IPS-NIHi7 (cell line): ENCODE measurements around the gene CNOT1.
A peak's percentile ranks its signal among the peaks of the same experiment; 100 is the strongest.
"Not testable (repeated sequence)": the region's sequence is repeated elsewhere in the genome, so short reads cannot be mapped to it uniquely, and the experiment has no call there.

Experiments used
- DNase-seq: peaks from one replicate; pipeline ENCODE4 v3.0.0; 2012; ENCODE audit warnings: mixed read lengths; ENCODE audit errors: extremely low spot score

Gene CNOT1

DNA sequence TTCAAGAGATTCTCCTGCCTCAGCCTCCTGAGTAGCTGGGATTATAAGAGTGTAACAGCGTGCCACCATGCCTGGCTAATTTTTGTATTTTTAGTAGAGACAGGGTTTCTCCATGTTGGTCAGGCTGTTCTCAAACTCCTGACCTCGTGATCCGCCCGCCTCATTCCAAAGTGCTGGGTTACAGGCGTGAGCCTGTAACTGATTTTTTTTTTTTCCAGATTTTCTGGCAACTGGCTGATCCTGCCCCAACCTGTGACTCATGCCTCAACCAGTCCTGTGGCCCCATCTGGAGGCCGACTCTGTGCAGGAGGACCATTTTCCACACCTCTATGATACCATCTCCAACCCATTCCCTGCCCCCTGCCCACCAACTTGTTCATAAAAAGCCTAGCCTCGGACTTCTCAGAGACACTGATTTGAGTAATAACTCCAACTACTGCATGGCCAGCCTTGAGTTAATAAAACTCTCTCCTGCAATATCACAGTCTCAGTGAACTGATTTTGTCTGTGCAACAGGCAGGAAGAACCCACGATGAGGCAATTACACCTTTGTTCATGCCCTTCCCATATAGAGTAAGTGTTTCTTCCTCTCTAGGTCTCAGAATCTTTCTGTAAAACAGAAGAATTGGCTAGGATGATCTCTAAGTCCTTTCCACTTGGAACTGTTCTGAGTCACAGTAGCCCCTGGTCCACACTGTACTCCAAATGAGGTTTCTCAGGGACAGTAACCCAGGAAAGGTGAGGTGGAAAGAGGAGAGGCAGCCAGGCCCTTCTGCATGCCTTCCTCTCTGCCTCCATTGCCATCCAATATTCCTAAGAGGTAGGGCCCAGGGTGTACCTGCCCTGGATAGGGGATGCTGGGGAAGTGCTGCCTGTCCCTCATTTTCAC lies 8.8 kb upstream of the CNOT1 start:
- DNase-seq, result peak; percentile 60

DNA sequence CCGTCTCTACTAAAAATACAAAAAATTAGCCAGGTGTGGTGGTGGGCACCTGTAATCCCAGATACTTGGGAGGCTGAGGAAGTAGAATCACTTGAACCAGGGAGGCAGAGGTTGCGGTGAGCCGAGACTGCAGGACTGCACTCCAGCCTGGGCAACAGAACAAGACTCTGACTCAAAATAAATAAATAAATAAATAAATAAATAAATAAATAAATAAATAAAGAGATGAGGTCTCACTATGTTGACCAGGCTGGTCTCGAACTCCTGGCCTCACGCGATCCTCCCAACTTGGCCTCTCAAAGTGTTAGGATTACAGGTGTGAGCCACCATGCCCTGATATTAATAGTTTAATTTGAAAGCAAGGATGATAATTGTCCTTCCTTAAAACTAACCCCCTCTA lies 7.4 kb upstream of the CNOT1 start:
- DNase-seq, result not testable (repeated sequence)

DNA sequence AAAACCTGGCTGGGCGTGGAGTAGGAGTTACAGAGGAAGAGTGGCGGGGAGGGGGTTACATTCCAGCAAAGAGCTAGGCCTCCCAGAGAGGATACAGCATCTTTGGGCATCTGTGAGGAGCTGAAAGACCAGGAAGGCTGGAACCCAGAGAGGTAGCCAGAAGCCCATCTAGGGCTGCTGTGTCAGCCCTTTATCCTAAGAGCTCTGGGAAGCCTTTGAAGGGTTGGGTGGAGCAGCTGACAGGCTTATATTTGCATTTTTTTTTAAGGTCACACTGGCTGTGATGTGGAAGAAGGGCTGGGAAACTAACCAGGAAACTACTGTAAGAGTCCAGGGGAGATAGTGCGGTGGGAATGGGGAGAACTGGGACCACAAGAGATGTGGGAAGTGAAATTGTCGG lies 6.8 kb upstream of the CNOT1 start:
- no peak for DNase-seq

DNA sequence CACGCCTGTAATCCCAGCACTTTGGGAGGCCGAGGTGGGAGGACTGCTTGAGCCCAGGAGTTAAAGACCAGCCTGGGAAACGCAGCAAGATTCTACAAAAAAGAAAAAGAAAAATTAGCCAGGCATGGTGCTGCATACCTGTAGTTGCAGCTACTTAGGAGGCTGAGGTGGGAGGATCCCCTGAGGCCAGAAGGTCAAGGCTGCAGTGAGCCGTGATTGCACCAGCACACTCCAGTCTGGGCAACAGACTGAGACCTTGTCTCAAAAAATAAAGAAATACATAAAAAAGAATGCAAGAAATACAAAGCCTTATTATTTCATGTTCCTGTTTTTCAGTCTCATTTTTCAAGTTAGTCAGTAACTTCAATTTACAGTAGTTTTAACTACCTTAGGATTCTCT lies 5.9 kb upstream of the CNOT1 start:
- no peak for DNase-seq

DNA sequence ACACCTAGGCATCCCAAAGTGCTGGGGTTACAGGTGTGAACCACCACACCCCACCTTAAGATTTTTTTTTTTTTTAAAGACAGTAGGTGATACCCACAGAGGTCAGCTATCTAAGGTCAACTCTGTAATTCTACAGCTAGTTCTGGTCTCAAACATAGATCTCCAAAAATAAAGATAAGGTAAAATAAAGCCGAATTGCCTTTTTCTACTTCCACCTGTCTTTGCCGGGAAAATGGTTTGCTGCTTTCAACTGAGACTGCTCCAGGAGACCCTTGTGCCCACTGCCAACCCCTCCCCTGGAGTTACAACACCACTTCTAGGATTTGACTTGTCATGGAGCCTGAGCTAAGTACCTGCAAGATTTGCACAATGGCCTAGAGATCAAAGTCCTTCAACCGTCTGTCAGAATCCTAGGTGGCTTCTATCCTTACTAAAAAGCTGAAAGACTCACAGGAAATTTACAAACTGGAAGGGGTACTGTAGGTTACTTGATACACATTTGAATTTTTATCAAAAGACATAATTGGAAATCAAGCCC lies 4.7 kb upstream of the CNOT1 start:
- no peak for DNase-seq

DNA sequence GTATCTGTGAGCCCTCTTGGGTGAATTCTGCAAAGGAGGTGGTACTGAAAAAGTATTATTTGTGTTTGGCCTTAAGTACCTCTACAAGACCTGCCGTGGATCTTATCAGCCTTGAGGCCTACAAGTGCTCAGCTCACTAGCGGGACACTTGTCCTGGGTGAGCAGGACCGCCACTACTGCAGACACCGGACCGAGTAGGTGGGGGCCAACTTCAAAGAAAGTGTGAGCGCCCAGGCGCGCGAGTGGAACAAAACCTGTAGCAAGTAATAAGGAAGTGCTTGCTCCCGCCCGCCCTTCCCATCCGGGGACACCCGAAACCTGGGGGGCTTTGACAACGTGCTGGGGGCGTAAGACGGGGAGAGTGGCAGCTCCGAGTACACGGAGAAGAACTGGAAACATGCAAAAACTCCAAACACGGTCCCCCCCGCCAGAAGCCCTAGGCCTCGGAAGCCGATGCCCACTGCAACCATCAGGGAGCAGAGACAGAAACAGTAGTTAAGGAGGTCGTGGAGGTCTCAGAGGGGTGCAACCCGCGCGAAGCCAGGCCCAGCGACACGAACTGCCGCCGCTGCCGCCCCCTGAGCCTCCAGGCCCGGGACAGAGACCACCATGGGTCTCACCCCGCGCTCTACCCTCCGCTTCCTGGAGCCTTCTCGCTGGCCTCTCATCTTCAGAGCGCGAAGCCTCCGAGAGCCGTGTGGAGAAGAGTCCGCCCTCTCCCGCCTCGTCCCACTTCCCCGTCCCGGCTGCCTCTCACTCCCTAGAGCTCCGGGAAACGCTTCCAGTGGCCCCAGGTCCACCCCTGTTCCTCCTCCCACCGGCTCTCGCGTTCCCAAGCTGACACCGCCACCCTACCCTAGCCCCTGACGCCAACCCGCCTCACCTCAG lies 537 bp downstream of the CNOT1 start:
- DNase-seq, result no peak

DNA sequence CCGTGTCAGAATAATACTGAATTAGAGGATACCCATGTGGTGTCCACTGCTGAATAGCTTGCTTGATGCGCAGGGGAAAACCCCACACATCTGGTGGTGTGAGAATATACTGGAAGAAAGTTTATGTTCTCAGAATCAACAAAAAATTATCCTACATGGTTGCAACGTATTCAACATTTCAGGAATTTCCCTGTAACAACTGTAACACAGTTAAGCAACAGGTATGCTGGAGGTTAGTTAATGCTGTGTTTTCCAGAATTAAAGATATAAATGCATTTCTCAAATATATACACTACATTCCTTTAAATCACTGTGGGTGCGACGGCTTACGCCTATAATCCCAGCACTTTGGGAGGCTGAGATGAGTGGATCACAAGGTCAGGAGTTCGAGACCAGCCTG lies 5.4 kb downstream of the CNOT1 start:
- no peak for DNase-seq

DNA sequence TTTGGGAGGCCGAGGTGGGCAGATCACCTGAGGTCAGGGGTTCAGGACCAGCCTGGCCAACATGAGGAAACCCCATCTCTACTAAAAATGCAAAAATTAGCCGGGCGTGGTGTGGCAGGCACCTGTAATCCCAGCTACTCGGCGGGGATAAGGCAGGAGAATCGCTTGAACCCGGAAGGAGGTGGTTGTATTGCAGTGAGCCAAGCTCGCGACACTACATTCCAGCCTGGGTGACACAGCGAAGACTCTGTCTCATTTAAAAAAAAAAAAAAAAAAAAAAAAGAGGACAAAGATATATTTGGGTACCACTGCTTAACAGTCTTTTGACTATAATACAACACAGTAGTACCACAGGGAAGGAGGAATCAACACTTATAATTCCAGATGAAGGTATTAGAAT lies 9.2 kb downstream of the CNOT1 start:
- no peak for DNase-seq

DNA sequence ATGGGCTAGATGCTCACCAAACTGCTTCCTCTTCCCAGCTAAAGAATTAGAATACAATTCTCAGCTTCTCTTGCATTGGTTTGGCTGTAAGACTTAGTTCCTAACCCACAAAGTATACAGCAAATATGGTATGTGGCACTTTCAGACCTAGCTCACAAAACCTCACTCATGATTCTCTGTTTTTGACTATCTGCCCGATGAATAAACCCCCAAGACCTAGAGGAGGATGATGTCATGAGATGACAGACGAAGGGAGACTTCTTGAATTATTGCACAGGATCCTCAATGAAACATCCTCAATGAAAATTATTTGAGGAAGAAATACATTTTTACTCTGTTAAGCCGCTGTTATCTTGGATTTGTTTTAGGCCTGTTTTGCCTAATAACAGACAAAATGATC lies 14.3 kb downstream of the CNOT1 start:
- no peak for DNase-seq

DNA sequence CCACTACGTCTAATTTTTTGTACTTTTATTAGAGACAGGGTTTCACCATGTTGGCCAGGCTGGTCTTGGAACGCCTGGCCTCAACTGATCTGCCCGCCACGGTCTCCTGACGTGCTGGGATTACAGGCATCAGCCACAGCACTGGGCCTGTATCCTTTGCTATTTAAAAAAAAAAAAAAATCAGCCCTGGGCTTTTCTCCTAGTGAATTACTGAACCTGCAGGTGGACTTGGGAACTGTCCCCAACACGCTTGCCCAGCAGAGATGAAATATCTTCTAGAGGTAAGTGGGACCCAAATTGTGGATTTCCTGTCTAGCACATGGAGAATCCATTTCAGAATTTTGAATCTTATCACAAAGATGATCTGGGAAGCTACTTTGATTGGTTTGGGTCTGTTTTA lies 14.8 kb downstream of the CNOT1 start:
- DNase-seq, result no peak

DNA sequence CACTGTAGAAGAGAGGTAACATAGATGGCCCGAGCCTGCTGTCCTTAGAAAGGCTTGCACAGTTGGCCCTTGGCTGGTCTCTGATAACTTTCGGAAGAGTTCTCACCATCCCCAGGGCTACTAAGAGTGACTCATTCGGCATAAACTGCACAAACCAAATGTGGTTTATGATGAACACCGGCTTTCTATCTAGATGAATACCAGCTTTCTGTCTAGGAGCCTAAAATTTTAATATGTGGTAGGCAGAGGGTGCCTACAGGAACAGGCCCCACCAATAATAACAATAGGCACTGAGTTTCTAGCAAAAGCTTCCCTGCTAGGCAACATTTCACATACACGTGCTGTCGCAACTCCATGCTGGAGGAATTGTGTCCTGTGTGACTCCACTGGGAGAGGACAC lies 15.4 kb downstream of the CNOT1 start:
- no peak for DNase-seq

DNA sequence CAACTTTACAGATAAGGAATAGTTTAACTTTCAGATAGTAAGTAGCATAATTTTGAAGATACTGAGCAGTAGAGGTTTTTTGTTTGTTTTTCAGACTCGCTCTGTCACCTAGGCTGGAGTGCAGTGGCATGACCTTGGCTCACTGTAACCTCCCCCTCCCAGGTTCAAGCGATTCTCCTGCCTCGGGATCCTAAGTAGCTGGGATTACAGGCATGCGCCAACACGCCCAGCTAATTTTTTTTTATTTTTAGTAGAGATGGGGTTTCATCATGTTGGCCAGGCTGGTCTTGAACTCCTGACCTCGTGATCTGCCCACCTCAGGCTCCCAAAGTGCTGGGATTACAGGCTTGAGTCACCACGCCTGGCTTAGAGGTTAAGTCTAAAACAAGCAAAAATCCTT lies 16.7 kb downstream of the CNOT1 start:
- not testable (repeated sequence) for DNase-seq

DNA sequence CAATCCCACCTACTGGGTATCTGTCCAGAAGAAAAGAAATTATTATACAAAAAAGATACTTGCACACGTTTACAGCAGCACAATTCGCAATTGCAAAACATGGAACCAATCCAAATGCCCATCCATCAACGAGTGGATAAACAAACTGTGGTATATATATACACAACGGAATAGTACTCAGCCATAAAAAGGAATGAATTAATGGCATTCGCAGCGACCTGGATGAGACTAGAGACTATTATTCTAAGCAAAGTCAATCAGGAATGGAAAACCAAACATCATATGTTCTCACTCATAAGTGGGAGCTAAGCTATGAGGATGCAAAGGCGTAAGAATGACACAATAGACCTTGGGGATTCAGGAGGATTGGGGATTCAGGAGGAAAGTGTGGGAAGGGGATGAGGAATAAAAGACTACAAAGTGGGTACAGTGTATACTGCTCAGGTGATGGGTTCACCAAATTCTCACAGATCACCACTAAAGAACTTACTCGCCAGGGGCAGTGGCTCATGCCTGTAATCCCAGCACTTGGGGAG lies 21.0 kb downstream of the CNOT1 start:
- no peak for DNase-seq

DNA sequence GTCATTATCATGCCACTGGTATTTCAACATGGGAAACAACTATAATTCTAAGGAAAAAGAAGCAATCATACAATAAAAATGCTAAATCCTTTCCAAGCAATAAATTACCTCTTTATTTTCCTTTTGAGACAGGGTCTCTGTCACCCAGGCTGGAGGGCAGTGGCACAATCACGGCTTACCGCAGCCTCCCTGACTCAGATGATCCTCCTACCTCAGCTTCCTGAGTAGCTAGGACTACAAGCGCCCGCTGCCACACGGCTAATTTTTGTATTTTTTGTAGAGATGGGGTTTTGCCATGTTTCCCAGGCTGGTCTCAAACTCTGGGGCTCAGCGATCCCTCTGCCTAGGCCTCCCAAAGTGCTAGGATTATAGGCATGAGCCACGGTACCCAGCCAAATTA lies 24.1 kb downstream of the CNOT1 start:
- DNase-seq, result no peak

DNA sequence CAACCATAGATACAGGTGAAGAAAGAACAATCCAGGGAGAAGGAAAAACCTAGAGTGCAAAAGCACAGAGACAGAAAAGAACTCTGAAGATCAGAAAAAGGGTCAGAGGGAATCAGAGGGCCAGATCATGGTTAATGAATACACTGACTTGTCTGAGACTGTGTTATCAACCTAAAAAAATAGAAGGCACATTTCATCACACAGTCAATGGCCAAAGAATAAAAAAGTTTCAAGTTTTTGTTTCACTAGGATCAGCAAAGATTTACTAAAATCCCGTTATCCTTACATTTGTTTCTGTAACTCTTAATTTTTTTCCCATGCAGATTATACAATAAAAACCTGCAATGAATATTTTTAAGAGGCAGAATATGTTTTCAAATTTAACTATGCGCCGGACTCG lies 38.5 kb downstream of the CNOT1 start:
- no peak for DNase-seq

DNA sequence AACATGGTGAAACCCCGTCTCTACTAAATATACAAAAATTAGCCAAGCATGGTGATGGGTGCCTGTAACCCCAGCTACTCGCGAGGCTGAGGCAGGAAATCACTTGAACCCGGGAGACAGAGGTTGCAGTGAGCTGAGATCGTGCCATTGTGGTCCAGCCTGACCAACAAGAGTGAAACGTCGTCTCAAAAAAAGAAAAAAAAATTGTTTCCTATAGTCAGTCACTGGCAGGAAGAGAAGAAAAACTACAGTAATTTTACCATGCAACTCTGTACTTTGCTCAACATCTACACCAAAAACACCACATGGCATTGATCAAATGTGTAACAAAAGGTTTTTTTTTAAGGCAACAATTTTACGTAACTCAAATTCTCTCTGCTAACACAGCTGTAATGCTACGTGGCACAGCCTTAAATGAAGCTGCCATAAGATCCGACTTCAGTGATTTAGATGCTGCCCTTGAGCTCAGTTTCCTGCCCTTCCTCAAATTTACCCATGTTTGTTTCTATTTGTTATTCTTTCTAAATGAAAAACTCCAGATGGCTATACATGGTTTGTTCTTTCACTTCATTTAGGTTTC lies 40.2 kb downstream of the CNOT1 start:
- no peak for DNase-seq

DNA sequence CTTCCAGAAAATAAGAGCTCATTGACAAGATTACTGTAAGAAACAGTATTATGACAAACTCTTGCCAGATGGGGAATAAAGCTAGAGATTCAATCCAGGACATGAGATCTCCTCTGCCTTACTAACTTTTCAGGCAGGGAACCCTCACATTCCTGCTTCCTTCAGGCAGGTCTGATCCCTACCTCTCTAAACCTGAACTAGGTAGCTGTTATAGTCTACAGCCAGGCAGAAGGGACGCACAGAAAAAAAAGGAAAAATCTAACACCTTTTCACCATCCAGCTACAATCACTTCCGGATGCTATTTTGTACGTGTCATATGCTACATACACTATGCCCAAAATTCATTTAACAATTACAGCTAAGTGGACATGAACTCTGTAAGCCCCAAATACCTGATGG lies 41.2 kb downstream of the CNOT1 start:
- no peak for DNase-seq

DNA sequence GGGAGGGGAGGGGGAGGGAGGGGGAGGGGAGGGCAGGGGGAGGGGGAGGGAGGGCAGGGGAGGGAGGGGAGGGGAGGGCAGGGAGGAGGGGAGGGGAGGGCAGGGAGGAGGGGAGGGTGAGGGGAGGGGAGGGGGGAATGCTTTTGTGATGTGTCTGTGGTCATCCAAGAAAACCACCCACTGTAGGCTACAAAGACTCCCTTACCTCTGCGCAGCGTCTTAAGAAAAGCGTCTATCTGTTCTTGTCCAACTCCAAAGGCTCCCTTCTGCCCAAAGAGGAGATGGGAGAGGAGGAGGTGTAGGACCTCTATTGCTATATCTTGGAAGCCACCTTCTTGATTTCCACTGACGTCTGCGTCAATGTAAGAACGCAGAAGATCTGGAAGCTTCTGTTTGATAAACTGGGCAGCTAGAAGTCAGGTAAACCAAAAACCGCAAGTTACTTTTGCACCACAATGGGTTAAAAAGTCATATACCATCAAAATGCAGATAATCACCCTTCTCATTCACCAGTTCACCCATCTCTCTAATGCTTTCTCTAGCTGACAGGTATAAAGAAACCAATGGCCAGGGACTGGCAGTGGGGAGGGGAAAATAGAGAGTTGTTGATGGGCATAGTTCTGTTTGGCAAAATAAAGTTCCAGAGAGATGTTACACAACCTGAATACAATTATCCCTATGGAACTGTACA lies 43.1 kb downstream of the CNOT1 start:
- DNase-seq, result no peak

DNA sequence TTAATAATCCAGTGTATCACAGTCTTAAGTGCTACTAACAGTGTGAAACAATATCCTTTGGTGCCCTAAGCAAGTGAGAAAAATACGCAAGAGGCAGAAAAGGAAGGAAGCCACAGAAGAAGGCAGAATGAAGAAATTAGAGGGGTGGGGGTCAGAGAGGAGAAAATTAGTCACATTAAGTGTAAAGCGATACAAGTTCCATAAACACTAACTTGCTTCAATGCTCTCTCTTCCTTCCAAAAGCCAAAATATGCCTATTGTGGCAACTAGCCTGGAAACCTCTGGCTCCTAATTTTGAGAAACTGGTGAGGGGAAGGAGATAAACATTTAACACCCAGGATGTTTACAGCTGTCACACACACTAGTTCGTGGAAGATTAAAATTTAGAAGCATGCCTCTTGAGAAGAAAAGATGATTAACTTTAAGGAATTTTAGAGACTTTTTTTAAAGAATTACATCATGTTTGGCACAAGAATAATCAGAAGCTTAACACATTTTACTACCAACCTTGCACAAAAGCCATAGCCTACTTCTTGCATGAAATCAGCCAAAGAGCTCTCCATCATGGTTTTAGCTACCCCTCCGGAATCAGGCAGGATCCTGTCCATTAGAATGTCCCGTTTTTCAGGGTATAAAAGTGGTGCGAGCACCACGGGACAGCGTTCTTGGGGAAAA lies 44.7 kb downstream of the CNOT1 start:
- no peak for DNase-seq

DNA sequence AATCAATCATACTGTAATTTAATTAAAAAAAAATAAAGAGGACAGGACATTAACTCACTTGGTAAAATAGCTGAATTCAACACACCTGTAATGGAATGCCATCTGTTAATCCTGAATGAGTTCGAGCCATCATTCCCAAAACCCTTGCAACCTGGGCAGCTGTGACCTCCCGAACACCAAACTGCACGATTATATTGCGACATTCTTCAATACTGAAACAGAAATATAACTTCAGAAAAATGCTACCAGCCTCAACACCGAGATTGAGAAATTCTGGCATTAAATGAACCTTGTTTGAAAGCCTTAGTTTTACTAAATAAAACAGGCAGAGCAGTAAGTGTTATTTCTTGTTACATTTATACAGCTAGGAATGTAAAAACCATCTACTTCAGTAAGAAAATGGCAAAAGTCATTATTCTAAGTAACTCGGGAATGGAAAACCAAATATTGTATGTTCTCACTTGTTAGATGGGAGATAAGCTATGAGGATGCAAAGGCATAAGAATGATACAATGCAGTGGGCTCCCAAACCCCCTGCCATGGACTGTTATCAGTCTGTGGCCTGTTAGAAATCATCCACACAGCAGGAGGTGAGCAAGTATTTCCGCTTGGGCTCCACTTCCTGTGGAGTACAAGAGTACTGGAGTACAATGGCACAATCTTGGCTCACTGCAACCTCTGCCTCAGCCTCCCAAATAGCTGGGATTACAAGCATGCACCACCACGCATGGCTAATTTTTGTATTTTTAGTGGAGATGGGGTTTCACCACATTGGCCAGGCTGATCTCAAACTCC lies 46.5 kb downstream of the CNOT1 start:
- no peak for DNase-seq
